Vagina (tissue), 2 donors: Measurements from ENCODE around the gene TMEM106C.

Experiments
- CTCF ChIP-seq, 3 experiments: fragments of 450-650 bp in 2 of 3; fragments of 200-600 bp in 1 of 3; sonication (generic) in 1 of 3; IDR thresholded peaks; one replicate each; pipeline ENCODE4 v1.5.1; 2017 to 2019; ENCODE audit warnings: antibody characterized with exemption in 3 of 3, mild to moderate bottlenecking in 2 of 3, moderate library complexity in 2 of 3
- POLR2A ChIP-seq, 2 donors: fragments of 450-650 bp; IDR thresholded peaks; one replicate each; pipeline ENCODE4 v1.6.1; 2017; ENCODE audit warnings: antibody characterized with exemption in 2 of 2, mild to moderate bottlenecking in 2 of 2, moderate library complexity in 2 of 2
- POLR2AphosphoS5 ChIP-seq, 2 donors: sonication (generic); formaldehyde crosslinking; IDR thresholded peaks; one replicate each; pipeline ENCODE4 v1.9.0; 2017; ENCODE audit warnings: antibody characterized with exemption in 2 of 2, mild to moderate bottlenecking in 2 of 2, low read depth in 1 of 2; ENCODE audit not compliant: insufficient read depth in 1 of 2

GRCh38 chr12:47986832-47987231 is 23.4 kb downstream of the TMEM106C start:
- TF ChIP-seq CTCF (IDR thresholded peaks at IDR 0.05) (no peak), POLR2A (IDR thresholded peaks at IDR 0.05) (no peak), POLR2AphosphoS5 (IDR thresholded peaks at IDR 0.05; ENCODE audit: insufficient read depth in 1 of 2, low read depth in 1 of 2) (no peak)
